ENCODE data around the gene HPN. TPM values are rescaled to one million over a fixed set of nuclear protein-coding genes. Genes with fewer than 3 reads are reported as not detected.

HPN gene
- total and polyA plus RNA-seq, 2 of the 13 experiments (the other 11 are each of a cell fraction or from before 2014, with no cell fraction given) = 46.7 to 261 TPM

- TF ChIP-seq ZNF629 (CRISPR knock-in tag; conservative IDR thresholded peaks at IDR 0.05) (peak; percentile 73), MEIS2 (CRISPR knock-in tag; IDR thresholded peaks at IDR 0.05) (peak; percentile 20; the same call in 1 of the 2 replicates), DPF2 (CRISPR knock-in tag; IDR thresholded peaks at IDR 0.05; ENCODE audit: borderline replicate concordance, low read depth) (peak; percentile 30; the same call in 1 of the 2 replicates), MYC (CRISPR knock-in tag; IDR thresholded peaks at IDR 0.05; ENCODE audit: borderline replicate concordance) (0 out of 2 replicates have a peak, but pooled peaks have one; percentile 37), STAG1 (CRISPR knock-in tag; IDR thresholded peaks at IDR 0.05) (0 out of 2 replicates have a peak, but pooled peaks have one; percentile 1), ZNF281 (CRISPR knock-in tag; IDR thresholded peaks at IDR 0.05; ENCODE audit: borderline replicate concordance) (peak; percentile 26; the same call in 1 of the 2 replicates), ZFY (CRISPR knock-in tag; IDR thresholded peaks at IDR 0.05) (peak; percentile 43; the same call in 1 of the 2 replicates), NFAT5 (CRISPR knock-in tag; IDR thresholded peaks at IDR 0.05) (peak; percentile 61; the same call in 1 of the 2 replicates), AFF4 (CRISPR knock-in tag; IDR thresholded peaks at IDR 0.05) (no peak), PPARG (CRISPR knock-in tag; conservative IDR thresholded peaks at IDR 0.05) (peak; percentile 80), ZNF724P (CRISPR knock-in tag; IDR thresholded peaks at IDR 0.05; ENCODE audit: borderline replicate concordance) (0 out of 2 replicates have a peak, but pooled peaks have one; percentile 51), FOSL2 (CRISPR knock-in tag; IDR thresholded peaks at IDR 0.05) (no peak), SMYD3 (CRISPR knock-in tag; IDR thresholded peaks at IDR 0.05) (no peak), KDM3A (CRISPR knock-in tag; IDR thresholded peaks at IDR 0.05; ENCODE audit: low read depth) (no peak), HDAC1 (CRISPR knock-in tag; IDR thresholded peaks at IDR 0.05) (peak; percentile 5; the same call in 1 of the 2 replicates), AGO1 (IDR thresholded peaks at IDR 0.05; ENCODE audit: low read depth, low read length, poor library complexity, severe bottlenecking) (no peak)
Observed at GRCh38 chr19:35042954-35043604, 1.6 kb downstream of the HPN start (continued).
